Choroid plexus epithelial cell (primary cell): ENCODE results near the gene PDE6B.

Source experiments
- DNase-seq: peaks from one replicate; pipeline ENCODE4 v3.0.0-alpha.2; 2010; ENCODE audit warnings: low read depth
- H3K4me3 ChIP-seq: 2 replicates; pipeline ENCODE4 v1.5.1; 2011; ENCODE audit warnings: low read depth, mild to moderate bottlenecking, control low read depth, low read length, moderate library complexity
- CTCF ChIP-seq: conservative IDR thresholded peaks from 2 replicates; pipeline ENCODE4 v1.5.1; 2011; ENCODE audit warnings: low read depth, mild to moderate bottlenecking, control low read depth, inconsistent platforms, low read length, moderate library complexity

The PDE6B gene

GRCh38 chr4:646460-646859, 21.1 kb downstream of the PDE6B start:
- TF ChIP-seq CTCF, result no peak
- no peak for DNase-seq
- no peak overlapping the region for H3K4me3 ChIP-seq

- no peak for DNase-seq
- H3K4me3 ChIP-seq, result no peak overlapping the region
- no peak for TF ChIP-seq CTCF
These were observed 22.1 kb downstream of the PDE6B start for GRCh38 chr4:647481-647880.

- H3K4me3 ChIP-seq, result no peak overlapping the region
- DNase-seq, result no peak
- TF ChIP-seq CTCF, result no peak
These were observed 23.4 kb downstream of the PDE6B start for GRCh38 chr4:648579-649292.

- no peak for DNase-seq
- no peak overlapping the region for H3K4me3 ChIP-seq
- TF ChIP-seq CTCF, result no peak
These were observed 23.9 kb downstream of the PDE6B start for GRCh38 chr4:649293-649625.

GRCh38 chr4:649751-650310, 24.5 kb downstream of the PDE6B start:
- H3K4me3 ChIP-seq, result no peak overlapping the region
- no peak for DNase-seq
- TF ChIP-seq CTCF, result no peak

- H3K4me3 ChIP-seq, result no peak overlapping the region
- DNase-seq, result no peak
- no peak for TF ChIP-seq CTCF
These were observed 25.1 kb downstream of the PDE6B start for GRCh38 chr4:650461-650860.
